ENCODE data around the gene FTH1.
"Not testable (repeated sequence)": the region's sequence is repeated elsewhere in the genome, so short reads cannot be mapped to it uniquely, and the experiment has no call there.

Gene FTH1

DNA sequence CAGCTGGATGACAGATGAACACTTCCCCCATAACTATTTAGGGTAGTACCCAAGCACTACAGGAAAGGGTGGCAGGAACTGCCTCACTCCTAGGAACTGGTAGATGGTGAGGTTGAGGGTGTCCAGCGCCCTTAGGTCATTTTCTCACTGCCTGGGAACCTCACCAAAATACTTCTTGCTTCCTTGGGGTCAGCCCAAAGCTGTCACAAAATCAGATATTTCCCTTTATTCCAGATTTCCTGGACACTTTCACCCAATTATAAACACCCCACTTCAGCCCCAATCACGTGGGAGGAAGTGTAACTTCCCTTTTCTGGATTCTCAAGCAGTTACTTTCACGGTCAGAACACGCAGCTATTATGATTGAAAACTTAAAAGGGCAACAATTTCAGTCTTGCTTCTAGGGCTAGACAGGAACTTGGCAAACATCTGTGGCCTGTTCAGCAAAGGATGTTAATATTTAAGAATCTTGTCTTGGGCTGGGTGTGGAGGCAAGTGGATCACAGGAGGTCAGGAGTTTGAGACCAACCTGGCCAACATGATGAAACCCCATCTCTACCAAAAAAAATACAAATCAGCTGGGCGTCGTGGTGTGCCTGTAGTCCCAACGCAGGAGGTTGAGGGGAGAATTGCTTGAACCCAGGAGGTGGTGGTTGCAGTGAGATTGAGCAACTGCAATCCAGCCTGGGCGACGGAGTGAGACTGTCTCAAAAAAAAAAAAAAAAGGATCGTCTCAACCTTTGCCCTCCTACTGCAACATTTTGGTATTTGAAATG is 4.0 kb downstream of the FTH1 start:
- FAIRE-seq: no peak

DNA sequence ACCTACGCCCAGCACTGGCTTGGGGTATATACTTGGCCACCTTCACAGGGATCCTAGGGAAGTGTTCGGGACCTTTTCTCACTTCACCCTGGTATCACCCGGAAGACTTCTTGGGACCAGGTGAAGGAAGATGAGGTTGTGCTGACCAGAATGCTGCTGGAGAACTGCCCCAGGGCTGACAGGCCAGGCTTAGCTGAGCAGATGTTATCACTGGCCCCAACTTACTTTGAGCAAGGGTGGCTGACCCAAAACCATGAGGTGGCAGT is 4.5 kb downstream of the FTH1 start:
- FAIRE-seq: no peak

DNA sequence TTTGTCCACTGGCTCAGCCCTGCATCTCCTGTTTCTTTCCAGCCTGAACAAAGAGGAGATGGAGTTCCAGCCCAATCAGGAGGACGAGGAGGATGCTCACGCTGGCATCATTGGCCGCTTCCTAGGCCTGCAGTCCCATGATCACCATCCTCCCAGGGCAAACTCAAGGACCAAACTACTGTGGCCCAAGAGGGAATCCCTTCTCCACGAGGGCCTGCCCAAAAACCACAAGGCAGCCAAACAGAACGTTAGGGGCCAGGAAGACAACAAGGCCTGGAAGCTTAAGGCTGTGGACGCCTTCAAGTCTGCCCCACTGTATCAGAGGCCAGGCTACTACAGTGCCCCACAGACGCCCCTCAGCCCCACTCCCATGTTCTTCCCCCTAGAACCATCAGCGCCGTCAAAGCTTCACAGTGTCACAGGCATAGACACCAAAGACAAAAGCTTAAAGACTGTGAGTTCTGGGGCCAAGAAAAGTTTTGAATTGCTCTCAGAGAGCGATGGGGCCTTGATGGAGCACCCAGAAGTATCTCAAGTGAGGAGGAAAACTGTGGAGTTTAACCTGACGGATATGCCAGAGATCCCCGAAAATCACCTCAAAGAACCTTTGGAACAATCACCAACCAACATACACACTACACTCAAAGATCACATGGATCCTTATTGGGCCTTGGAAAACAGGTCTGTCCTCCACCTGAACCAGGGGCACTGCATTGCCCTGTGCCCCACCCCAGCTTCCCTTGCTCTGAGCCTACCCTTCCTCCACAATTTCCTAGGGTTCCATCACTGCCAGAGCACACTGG is 5.0 kb downstream of the FTH1 start:
- no peak for FAIRE-seq

DNA sequence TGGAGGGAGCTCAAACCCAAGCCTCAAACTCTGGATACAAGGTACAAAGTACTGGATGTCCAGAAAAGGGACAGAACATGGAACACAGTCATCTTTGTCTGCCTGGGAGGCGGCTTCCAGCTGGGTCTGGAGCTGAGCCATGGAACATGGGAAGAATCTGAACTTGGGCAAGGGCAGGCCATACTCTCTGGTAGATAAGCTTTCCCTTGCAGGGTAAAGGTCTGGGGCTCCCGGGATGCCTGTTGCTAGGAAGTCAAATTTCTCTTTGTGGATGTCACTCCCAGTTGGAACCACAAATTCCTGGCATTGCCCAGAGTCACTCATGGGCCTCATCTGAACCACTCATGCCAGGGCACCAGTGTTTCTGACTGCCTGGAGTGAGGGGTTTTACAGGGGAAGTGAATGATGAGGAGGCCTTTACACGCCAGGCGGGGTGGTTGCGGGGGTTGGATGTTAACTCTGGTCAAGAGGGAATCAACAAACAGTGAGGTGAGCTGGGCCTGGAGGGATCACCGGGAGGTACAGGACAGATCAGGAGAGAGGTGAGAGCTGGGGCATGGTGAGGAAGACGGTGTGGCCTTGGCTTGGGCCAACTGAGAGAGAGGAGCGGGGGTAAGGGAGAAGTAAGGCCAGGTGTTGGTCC is 5.7 kb downstream of the FTH1 start:
- no peak for FAIRE-seq

DNA sequence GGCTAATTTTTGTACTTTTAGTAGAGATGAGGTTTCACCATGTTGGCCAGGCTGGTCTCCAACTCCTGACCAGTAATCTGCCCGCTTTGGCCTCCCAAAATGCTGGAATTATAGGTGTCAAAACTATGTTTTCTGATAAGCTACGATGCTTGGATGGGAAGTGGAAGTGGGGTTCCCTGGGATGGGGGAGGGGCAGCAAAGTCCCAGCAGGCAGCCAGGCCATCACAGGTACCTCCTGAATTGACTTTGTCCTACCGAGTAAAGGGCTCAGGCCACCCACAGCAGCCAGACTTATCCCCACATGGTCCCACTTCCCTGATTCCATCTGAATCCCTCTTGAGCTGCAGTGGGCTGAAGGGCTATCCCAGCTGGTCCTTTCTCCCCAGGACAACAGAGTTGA is 6.9 kb downstream of the FTH1 start:
- no peak for FAIRE-seq

DNA sequence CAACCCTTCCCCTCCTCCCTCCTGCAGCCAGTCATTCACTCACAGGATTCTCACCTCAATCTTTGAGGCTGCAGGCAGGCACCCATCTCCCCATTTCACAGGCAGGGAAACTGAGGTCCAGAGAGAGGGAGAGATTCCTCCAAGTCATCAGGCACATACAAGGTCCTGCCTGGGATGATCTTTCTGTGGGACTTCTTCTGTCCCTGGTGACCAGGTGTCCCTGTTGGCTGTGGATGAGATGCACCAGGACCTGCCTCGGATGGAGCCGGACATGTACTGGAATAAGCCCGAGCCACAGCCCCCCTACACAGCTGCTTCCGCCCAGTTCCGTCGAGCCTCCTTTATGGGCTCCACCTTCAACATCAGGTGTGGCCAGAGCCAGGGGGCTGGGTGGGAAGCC is 7.8 kb downstream of the FTH1 start:
- no peak for FAIRE-seq

DNA sequence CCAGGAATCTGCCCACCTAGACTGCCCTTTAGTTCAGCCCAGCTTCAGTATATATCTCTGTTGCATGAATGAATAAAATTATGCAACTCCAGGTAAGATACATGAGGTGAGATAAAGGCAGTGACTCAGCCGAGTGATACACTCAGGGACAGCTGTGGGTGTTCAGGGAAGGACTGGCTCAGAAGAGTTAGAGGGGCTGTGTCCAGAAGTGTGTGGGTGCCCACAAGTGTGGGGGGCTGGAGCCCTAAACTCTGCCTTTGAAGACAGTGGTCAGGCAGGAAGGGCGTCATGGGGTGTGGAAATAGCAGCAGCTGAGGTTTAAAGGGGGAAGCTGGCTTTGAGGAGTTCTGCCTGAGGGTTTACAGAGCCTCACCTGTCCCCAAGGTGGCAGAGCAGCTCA is 8.3 kb downstream of the FTH1 start:
- FAIRE-seq: no peak

DNA sequence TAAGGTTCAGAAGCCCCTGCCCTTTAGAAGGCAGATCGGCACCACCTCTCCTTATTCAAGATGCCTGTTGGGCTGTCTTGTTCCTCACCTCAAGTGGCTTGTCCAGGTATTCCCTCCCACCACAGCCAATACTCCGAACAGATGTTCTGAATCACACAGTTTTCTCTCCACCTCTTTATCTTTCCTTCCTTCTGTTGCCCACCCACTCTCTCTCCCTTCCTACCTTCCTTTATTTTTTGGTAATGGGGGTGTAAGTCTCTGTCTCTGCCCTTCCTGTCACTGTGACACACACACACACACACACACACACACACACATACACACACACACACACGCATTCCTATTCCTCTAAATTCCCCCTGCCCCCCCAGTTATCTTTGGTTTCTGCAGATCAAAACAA is 8.8 kb downstream of the FTH1 start:
- no peak for FAIRE-seq

DNA sequence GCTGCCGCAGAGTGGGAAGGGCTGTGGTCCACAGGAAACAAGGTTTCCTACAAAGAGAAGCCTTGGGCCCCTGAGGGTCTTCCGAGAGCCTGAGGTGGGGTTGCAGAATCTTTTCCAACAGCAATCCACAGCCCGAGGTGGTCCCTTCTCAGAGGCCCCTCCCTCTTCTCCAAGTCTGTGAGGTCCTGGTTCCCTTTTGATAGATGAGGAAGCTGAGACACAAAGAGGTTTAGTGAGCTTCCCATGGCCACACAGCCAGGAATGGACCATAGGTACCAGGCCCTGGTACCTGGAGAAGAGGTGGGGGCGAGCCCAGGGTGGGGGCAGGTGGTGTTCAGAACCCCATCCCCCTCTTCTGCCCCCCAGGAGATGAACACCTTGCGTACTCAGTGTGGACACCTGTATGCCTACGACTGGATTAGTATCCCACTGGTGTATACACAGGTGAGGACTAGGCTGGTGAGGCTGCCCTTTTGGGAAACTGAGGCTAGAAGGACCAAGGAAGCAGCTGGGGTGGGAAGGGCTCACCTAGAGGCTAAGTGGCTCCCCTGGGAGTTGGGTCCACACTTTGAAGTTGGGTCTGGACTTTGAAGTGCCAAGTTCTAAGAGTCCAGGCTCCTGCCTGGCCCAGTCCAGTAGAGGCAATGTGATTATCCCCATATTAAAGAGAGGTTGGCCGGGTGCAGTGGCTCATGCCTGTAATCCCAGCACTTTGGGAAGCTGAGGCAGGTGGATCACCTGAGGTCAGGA is 10.2 kb downstream of the FTH1 start:
- no peak for FAIRE-seq

DNA sequence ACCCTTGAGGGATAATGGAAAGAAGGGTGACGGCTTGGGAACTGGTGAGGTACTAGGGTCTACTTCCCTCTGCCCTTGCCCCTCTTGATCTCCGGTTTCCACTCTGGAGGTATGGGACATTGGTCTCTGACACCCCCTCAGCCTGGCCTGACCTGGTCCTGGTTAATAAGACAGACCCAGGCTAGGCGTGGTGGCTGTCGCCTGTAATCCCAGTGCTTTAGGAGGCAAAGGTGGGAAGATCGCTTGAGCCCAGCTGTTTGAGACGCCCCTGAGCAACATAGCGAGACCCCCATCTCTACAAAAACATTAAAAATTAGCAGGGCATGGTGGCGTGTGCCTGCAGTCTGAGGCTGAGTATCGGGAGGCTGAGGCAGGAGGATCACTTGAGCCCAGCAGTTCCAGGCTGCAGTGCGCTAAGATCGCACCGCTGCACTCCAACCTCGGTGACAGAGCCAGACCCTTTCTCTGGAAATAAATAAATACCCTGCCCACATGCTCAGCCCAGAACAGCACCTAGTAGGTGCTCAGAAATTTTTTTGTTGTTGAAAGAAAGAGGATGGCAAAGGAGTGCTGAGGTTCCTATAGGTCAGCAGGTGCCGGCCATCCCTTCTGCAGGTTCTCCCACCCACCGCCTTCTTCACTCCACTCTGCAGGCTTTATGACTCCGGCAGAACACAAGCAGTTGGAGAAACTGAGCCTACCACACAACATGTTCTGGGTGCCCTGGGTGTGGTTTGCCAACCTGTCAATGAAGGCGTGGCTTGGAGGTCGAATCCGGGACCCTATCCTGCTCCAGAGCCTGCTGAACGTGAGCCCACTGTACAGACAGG is 11.0 kb downstream of the FTH1 start:
- no peak for FAIRE-seq

DNA sequence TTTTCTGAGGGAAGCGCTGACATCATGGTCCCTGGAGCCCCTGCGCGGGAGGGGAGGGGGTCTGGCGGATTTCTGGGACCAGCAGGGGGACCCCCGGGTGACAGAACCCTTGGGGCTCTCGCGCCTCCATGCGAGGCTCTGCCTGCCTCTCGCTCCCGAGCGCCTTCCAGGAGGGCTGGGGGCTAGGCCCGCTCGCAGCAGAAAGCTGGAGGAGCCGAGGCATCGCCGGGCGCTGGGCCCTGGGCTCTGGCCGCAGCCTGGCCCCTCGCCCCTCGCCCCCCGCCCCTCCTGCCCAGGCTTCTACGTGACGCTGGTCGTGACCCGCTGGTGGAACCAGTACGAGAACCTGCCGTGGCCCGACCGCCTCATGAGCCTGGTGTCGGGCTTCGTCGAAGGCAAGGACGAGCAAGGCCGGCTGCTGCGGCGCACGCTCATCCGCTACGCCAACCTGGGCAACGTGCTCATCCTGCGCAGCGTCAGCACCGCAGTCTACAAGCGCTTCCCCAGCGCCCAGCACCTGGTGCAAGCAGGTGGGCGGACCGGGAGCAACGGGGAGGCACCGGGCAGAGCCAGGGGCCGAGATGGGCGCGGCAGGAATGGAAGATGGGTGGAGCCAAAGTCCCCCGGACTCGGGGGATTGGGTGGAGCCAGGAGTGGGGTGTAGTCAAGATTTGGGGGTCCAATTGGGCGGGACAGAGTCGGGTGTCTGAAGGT is 11.9 kb downstream of the FTH1 start:
- no peak for FAIRE-seq

DNA sequence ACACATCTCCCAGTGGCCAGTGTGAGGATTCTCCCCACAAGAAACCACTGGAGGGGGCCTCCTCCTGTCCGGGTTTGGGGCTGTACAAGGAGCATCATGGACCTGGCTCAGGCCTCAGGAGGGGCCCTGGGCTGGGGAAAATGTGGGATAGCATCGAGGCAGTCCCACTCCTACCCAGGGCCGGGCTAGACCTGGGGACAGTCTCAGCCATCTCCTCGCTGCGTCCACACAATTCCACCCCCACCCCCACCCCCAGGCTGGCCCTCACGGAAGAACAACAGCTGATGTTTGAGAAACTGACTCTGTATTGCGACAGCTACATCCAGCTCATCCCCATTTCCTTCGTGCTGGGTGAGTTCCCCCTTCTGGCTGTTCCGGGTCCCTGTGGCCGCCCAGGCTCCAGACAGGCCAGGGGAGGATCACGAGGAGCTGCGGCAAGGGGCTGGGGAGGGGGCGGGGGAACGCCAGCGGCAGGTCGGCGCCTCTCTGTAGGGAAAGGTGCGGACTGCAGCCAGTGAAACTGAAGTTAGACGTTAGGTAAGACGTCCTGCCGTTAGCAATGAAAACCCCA is 12.5 kb downstream of the FTH1 start:
- FAIRE-seq: no peak

DNA sequence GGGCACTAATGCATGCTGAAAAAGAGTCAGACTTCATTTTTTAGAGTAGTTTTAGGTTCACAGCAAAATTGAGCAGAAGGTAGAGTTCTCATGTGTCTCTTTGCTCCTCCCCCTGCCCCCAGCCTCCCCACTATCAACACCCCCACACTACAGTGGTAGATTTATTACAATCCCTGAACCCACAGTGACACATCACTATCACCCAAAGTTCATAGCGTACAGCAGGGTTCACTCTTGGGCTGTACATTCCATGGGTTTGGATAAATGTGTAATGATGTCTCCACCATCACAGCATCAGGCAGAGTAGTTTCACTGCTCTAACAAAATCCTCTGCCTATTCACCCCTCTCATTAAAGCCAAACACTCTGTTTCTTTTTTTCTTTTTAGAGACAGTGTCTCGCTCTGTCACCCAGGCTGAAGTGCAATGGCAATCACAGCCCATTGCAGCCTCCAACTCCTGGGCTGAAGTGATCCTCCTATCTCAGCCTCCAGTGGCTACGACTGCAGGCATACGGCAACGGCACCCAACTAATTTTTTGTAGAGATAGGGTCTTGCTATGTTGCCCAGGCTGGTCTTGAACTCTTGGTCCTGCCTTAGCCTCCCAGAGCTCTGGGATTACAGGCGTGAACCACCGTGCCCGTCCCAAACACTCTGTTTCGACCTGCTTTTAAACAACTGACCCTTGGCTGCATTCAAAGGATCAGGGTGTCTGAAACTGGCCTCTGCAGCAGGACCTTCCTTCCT is 13.2 kb downstream of the FTH1 start:
- FAIRE-seq: no peak

DNA sequence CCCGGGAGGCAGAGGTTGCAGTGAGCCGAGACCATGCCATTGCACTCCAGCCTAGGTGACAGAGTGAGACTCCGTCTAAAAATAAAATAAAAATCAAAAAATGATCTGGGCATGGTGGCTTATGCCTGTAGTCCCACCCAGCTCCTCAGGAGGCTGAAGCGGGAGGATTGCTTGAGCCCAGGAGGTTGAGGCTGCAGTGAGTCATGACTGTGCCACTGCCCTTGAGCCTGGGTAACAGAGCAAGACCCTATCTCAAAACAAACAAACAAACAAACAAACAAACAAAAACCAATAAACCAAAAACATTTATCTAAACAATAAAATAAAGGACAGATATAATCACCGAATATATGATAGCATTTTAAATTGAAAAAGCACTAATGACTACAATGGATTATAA is 13.8 kb downstream of the FTH1 start:
- FAIRE-seq: not testable (repeated sequence)

DNA sequence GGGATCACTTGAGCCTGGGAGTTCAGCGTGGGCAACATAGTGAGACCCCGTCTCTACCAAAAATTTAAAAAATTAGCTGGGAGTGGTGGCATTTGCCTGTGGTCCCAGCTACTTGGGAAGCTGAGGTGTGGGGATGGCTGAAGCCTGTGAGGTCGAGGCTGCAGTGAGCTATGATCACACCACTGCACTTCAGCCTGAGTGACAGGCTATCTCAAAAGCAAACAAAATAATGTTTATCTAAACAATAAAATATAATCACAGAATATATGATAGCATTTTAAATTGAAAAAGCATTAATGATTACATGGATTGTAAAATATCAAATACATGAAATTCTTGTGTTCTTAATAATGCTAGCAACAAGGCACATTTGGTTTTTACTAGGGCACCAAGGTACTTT is 14.6 kb downstream of the FTH1 start:
- no peak for FAIRE-seq

DNA sequence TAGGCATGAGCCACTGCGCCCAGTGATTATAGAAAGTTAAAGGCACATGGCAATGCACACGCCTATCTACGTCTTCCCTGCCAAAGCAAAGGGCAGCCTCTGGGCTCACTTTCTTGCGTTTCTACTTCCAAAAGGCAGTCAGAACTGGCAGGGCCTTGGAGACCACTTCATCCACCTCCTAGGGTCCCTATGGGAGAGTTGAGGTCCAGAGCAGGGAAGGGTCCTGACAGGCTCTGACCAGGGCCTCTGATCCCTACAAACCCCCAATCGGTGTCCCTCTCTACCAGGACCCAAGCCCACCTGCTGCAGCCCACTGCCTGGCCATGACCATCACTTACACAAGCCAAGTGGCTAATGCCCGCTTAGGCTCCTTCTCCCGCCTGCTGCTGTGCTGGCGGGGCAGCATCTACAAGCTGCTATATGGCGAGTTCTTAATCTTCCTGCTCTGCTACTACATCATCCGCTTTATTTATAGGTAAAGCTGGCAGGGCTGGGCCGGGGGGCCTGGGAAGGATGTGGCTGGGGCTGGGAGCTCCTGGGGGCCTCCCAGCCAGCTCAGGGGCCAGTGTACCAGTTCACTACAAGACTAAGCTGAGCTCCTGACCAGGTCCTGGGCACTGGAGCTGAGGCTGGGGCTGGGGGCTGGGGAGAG is 15.8 kb downstream of the FTH1 start:
- no peak for FAIRE-seq

DNA sequence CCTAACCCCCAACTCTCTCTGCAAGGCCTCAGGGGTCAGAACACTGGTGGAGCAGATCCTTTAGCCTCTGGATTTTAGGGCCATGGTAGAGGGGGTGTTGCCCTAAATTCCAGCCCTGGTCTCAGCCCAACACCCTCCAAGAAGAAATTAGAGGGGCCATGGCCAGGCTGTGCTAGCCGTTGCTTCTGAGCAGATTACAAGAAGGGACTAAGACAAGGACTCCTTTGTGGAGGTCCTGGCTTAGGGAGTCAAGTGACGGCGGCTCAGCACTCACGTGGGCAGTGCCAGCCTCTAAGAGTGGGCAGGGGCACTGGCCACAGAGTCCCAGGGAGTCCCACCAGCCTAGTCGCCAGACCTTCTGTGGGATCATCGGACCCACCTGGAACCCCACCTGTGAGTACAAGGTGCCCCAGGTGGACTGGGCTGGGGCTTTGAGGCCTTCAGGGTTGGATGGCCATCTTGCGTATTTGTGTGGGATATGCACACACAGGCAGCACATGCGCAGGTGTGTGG is 17.3 kb downstream of the FTH1 start, which contains the start of gene BEST1:
BEST1 (plus strand) TSS at position 317 of the 513 bp plus-strand sequence. CDS start 1,456 bp downstream, outside the sequence.
- FAIRE-seq: no peak

DNA sequence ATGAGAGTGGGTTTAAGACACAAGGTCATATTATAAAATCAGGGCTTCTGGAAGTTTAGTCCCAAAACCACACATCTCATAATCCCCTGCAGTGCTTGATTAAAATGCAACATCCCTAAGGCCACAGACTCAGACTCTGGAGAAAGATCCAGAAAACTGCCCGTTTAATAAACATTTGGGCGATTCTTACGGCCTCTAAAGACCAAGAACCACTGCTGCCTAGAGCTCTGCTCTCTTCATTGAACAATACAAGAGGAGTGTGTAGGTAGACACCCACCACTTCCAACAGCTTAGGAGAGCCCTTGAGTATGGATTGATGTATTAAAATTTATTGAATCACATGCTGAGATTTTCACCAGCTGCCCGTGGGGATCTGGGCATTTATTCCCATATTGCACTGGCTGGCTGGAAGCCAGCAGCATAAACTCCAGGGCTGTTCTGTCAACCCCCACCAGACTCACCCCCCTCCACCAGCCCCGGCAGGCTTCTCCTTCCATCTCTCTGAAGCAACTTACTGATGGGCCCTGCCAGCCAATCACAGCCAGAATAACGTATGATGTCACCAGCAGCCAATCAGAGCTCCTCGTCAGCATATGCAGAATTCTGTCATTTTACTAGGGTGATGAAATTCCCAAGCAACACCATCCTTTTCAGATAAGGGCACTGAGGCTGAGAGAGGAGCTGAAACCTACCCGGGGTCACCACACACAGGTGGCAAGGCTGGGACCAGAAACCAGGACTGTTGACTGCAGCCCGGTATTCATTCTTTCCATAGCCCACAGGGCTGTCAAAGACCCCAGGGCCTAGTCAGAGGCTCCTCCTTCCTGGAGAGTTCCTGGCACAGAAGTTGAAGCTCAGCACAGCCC is 18.0 kb downstream of the FTH1 start:
- FAIRE-seq: no peak

DNA sequence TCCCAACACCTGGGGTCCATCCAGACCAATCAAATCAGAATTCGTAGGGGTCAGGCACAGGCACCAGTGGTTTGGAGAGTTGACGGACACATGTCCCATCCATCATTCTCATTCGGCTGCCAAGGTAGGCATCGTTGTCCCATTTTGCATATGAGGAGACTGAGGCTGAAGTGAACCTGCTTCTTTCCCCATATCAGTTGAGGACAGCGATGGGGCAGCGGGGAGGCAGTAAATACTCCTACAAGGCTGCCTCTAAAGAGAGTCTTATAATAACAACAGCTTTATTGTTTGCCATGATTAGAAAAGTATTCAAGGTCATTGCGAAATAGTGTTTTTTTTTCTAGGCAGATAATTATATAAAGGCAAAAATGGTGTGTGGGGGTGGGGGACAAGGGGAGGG is 18.9 kb downstream of the FTH1 start:
- no peak for FAIRE-seq

All from TTC549 (cell line).